Omental fat pad (tissue), 4 donors: ENCODE data around the gene ARAP1. TPM values are rescaled to one million over a fixed set of nuclear protein-coding genes. Genes with fewer than 3 reads are reported as not detected.

Source experiments
- ATAC-seq: fragments of 150-250 bp; one replicate; pipeline ENCODE4 v1.9.1; 2016; ENCODE audit warnings: mild to moderate bottlenecking, moderate library complexity; ENCODE audit not compliant: low FRiP score
- DNase-seq: peaks from one replicate; pipeline ENCODE4 v3.0.0-alpha.2; 2019; ENCODE audit warnings: low spot score
- CTCF ChIP-seq, 3 donors: fragments of 450-650 bp; IDR thresholded peaks; one replicate each; pipeline ENCODE4 v1.5.1; 2016 to 2017; ENCODE audit warnings: antibody characterized with exemption in 3 of 3, mild to moderate bottlenecking in 3 of 3, moderate library complexity in 2 of 3
- total RNA-seq, 4 donors: library from RNA; depleted of rRNA; stranded (reverse); fragments of >200 nt; gene quantifications; one replicate each; pipeline ENCODE4 v1.1.0, GENCODE V29; 2016

ARAP1 gene
- total RNA-seq, 4 donors from 2014 or later, result 112 to 204 (median 123) TPM

- DNase-seq, result no peak
- TF ChIP-seq CTCF (IDR thresholded peaks at IDR 0.05), result no peak
- no peak for ATAC-seq
These were observed 31.4 kb downstream of the ARAP1 start for GRCh38 chr11:72720784-72721183.

GRCh38 chr11:72720047-72720446, 32.2 kb downstream of the ARAP1 start:
- ATAC-seq, result no peak
- DNase-seq, result no peak
- no peak for TF ChIP-seq CTCF (IDR thresholded peaks at IDR 0.05)

- ATAC-seq, result no peak
- no peak for DNase-seq
- TF ChIP-seq CTCF (IDR thresholded peaks at IDR 0.05), result no peak
These were observed 32.7 kb downstream of the ARAP1 start for GRCh38 chr11:72719551-72719950.

- DNase-seq, result no peak
- no peak for TF ChIP-seq CTCF (IDR thresholded peaks at IDR 0.05)
- no peak for ATAC-seq
These were observed 33.1 kb downstream of the ARAP1 start for GRCh38 chr11:72719144-72719543.

- no peak for DNase-seq
- TF ChIP-seq CTCF (IDR thresholded peaks at IDR 0.05), result no peak
- no peak for ATAC-seq
These were observed 34.1 kb downstream of the ARAP1 start for GRCh38 chr11:72718101-72718501.

- no peak for TF ChIP-seq CTCF (IDR thresholded peaks at IDR 0.05)
- ATAC-seq, result no peak
- DNase-seq, result no peak
These were observed 35.3 kb downstream of the ARAP1 start for GRCh38 chr11:72716788-72717435.

- DNase-seq (no peak), ATAC-seq (no peak)
- TF ChIP-seq CTCF (IDR thresholded peaks at IDR 0.05), result no peak
These were observed 35.9 kb downstream of the ARAP1 start for GRCh38 chr11:72716290-72716689.
